GM13976 (cell line): Measurements from ENCODE around the gene UBAC2.
A peak's percentile ranks its signal among the peaks of the same experiment; 100 is the strongest.

ENCODE experiments used
- DNase-seq: peaks from one replicate; pipeline ENCODE4 v3.0.0; 2012; ENCODE audit warnings: low spot score
- in situ Hi-C: fragments of 300-500 bp; cut with MboI; formaldehyde crosslinking; loops from one replicate; pipeline ENCODE4 v1.12.0; 2022; ENCODE audit warnings: low sequenced_read_pairs, mixed read lengths, inconsistent platforms; ENCODE audit not compliant: unreplicated experiment
- TF ChIP-seq, protein P1 (sequence below): IDR thresholded peaks from 2 replicates; pipeline ENCODE4 v1.5.1; 2012; ENCODE audit warnings: borderline replicate concordance, mild to moderate bottlenecking; ENCODE audit not compliant: insufficient read depth; ENCODE audit errors: extremely low read depth, missing control alignments, control extremely low read depth

Gene UBAC2

DNA sequence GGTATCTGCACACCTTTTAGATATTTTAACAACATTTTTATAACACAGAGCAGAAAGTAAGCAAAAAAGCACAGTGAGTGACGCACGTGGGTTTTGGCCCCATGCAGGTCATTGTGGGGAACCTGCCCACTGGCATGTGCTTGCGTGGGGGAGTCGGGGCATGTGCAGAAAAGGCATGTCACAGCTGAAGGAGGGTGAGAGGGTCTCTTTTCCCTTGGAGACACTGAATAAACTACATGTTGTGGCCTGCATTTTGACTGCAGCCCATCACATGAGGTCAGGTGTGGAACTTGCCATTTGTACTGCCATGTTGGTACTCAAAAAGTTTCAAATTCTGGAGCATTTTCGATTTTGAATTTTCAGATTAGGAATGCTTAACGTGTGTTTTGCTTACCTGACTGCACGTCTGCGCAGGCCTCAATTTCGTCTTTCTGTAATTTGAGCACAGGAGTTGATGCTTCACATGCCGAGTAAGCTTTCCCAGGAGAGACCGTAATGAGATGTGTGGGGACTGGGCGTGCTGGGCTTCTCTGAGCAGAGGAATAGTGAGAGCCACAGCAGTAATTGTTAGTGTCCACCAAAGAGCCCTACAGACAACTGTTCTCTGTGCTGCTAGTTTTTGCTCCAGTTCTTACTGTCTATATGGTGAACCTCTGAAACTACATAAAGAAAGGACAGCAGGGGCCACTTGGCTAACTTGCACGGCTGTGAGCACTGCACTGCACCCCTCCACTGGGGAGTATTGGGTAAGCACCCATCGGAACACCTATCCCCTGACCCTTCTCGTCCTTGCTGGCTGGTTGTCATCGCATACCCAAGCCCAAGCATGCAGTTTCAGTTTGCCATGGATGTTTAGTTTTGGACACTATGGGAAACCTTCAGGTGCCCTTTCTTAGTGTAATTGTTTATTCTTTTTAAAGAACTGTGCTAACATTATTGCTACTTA, 179.5 kb downstream of the UBAC2 start:
- in situ Hi-C loops = loop anchor here (10.0 kb wide), 1 partner anchor 55 kb away; no protein-coding TSS in a partner anchor
- peak; percentile 12 for DNase-seq
- TF ChIP-seq, protein P1, sequence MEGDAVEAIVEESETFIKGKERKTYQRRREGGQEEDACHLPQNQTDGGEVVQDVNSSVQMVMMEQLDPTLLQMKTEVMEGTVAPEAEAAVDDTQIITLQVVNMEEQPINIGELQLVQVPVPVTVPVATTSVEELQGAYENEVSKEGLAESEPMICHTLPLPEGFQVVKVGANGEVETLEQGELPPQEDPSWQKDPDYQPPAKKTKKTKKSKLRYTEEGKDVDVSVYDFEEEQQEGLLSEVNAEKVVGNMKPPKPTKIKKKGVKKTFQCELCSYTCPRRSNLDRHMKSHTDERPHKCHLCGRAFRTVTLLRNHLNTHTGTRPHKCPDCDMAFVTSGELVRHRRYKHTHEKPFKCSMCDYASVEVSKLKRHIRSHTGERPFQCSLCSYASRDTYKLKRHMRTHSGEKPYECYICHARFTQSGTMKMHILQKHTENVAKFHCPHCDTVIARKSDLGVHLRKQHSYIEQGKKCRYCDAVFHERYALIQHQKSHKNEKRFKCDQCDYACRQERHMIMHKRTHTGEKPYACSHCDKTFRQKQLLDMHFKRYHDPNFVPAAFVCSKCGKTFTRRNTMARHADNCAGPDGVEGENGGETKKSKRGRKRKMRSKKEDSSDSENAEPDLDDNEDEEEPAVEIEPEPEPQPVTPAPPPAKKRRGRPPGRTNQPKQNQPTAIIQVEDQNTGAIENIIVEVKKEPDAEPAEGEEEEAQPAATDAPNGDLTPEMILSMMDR = no peak

DNA sequence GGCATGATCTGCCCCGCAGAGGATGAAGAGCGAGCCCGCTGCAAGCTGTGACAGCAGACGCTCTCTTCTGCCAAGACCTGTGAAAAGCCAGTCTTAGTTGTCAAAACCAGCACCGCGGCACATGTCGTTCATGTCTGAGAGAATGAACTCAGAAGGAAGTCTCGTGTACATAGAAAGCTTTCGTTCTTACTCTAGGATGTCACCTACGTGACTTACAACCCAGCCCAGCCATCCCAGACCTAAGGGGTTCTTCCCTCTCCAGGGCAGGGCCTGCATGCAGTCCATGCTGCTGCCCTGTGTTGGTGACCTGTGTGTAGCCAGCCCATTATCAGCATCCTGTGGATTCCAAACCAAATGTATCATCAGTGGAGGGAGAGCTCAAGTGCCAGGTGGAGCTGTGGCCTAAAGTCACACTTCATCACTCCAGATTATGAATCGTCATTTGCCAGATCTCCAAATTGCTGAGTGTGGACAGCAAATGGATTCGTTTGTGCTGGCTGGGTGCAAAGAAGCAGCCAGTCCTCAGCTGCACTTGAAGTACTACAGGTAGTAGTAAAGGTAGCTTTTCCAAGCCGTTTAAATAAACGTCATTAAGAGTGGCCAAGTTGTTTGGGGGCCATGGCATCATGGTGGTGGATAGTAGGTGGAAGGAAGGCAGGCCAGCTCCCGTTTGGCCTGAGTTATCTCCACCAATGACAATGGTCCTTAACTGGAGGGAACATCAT, 180.4 kb downstream of the UBAC2 start:
- in situ Hi-C loops = loop anchor here (10.0 kb wide), 1 partner anchor 54 kb away; no protein-coding TSS in a partner anchor
- TF ChIP-seq, protein P1 = no peak
- DNase-seq = peak; percentile 69

DNA sequence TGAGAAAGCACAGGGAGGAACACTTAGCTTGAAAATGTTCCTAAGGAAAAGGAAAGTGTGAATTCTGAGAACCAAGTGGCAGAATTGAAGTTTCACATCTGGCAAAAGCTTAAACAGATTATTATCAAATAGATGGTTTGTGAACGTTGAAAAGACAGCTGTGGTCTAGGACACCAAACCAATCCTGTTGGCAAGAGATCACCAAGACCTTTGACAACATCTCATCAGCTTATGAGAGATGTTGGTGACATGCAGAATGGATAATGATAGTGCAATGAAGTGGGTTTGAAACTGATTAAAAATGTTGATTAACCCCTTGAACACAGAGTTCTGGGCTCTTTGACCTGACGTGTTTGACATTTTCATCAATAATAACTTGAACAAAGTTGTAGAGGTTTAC, 181.1 kb downstream of the UBAC2 start:
- in situ Hi-C loops = loop anchor here (10.0 kb wide), 1 partner anchor 53 kb away; no protein-coding TSS in a partner anchor
- TF ChIP-seq, protein P1 = no peak

DNA sequence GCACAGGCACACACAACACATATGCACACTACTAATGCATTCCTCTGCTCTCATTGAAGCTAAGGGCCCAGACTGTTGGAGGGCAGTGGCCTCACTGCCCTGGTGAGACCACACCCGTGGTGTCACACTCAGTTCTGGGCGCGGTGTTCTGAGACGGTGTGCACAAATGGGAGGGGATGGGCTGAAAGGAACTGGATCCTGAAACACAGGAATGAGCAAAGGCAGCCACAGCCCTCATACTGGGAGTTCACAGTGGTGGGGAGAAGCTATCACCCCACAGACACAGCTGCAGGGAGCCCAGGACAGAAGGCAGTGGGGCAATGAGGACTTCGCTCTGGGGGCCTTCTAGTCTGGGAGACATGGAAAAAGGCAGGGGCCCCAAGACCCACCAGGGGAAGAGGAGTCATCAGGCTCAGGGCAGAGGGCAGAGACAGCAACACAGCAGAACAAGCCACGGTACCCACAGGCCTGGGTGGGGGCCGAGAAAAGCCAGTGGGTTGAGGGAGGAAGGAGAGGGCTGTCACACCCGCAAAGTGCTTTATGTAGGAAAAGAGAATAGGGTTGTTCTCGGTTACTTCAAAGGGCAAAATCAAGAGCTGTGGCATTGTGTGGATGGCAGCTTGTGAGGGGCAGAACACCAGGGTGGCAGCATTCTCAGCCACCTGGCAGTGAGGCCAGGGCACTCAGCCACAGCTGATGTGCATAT, 181.9 kb downstream of the UBAC2 start:
- in situ Hi-C loops = loop anchor here (10.0 kb wide), 1 partner anchor 52 kb away; no protein-coding TSS in a partner anchor
- peak; percentile 12 for DNase-seq
- TF ChIP-seq, protein P1 = no peak

More for the DNA sequence above, 181.1 kb downstream of the UBAC2 start:
- no peak for DNase-seq

DNA sequence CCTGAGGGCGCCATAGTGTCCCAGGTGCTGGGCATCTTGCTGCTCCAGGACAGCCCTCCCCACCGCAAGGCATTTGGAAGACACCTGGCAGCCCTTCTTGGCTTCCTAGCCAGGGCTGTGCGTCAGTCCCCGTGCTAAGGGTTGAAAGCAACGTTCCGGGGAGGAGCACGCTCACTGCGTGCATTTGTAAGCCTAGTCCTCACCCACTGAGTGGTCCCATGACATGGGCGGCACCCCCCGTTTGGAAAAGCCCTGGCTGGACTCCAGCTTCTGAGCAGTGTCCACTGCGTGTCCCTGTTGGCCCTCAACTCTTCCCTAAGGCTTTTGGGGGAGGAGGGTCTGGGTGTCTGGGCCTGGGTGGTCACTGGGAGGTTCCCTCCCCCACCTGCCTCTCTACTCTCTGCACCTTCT, 182.9 kb downstream of the UBAC2 start:
- in situ Hi-C loops = loop anchor here (10.0 kb wide), 1 partner anchor 51 kb away; no protein-coding TSS in a partner anchor
- TF ChIP-seq, protein P1 = no peak
- DNase-seq = no peak

DNA sequence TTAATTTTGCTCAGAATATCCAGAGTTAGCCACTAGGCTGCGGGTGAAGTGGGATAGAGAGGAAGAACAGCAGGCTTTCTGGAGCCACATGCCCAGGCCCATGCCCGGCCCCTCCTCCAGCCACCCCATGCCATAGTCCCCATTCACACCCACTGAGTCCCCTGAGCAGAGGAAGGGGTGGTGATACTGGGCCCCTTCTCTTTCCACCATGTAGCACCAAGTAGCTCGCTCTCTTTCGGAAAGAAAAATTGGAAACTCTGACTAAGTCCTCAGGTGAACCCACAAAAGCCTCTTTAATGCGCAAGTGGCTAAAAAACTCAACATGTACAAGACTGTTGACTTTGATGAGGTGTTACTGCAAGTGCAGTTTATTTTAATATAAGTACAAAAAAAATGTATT, 183.3 kb downstream of the UBAC2 start:
- in situ Hi-C loops = loop anchor here (10.0 kb wide), 1 partner anchor 51 kb away; no protein-coding TSS in a partner anchor
- TF ChIP-seq, protein P1 = no peak
- DNase-seq = no peak
